ENCODE measurements around the gene FBN1.

GRCh38 chr15:48680841-48681240, 35.3 kb upstream of the FBN1 start:
- TF ChIP-seq CTCF (IDR thresholded peaks at IDR 0.05) (no peak), EZH2 (IDR thresholded peaks at IDR 0.05) (no peak), EZH2phosphoT487 (IDR thresholded peaks at IDR 0.05) (no peak)

All from neural progenitor cell (in vitro differentiated cells).